Osteoblast (primary cell): ENCODE results near the gene HDAC4. TPM values are rescaled to one million over a fixed set of nuclear protein-coding genes. Genes with fewer than 3 reads are reported as not detected.
A peak's percentile ranks its signal among the peaks of the same experiment; 100 is the strongest.

Source experiments
- DNase-seq: peaks from one replicate; pipeline ENCODE4 v3.0.0; 2011; ENCODE audit warnings: low spot score, mixed read lengths; ENCODE audit not compliant: insufficient read length; ENCODE audit errors: missing footprints
- H2AFZ ChIP-seq: 2 replicates; pipeline ENCODE4 v1.6.0; 2011; ENCODE audit warnings: mild to moderate bottlenecking, low read length
- H3K27ac ChIP-seq: 2 replicates; pipeline ENCODE4 v1.5.1; 2011; ENCODE audit warnings: mild to moderate bottlenecking, low read depth, low read length, moderate library complexity
- H3K27me3 ChIP-seq: 2 replicates; pipeline ENCODE4 v1.6.0; 2012; ENCODE audit warnings: mild to moderate bottlenecking, control low read depth, inconsistent platforms, low read length, moderate library complexity; ENCODE audit not compliant: insufficient read depth
- H3K36me3 ChIP-seq: 2 replicates; pipeline ENCODE4 v1.5.1; 2011; ENCODE audit warnings: mild to moderate bottlenecking, low read length, control low read depth, moderate library complexity; ENCODE audit not compliant: insufficient read depth
- H3K4me1 ChIP-seq: 2 replicates; pipeline ENCODE4 v1.5.1; 2011; ENCODE audit warnings: mild to moderate bottlenecking, low read length, control low read depth, moderate library complexity; ENCODE audit not compliant: insufficient read depth
- H3K4me2 ChIP-seq: 2 replicates; pipeline ENCODE4 v1.6.0; 2011; ENCODE audit warnings: mild to moderate bottlenecking, low read length; ENCODE audit not compliant: insufficient read depth
- H3K4me3 ChIP-seq: fragments of 200-600 bp; sonication (generic); 3 replicates; pipeline ENCODE4 v1.5.1; 2012; ENCODE audit warnings: mild to moderate bottlenecking, low read length, inconsistent platforms; ENCODE audit not compliant: insufficient read depth
- H3K79me2 ChIP-seq: 2 replicates; pipeline ENCODE4 v1.6.0; 2012; ENCODE audit warnings: mild to moderate bottlenecking, low read length, control low read depth, inconsistent platforms; ENCODE audit not compliant: insufficient read depth
- H3K9me3 ChIP-seq: 2 replicates; pipeline ENCODE4 v1.5.1; 2011; ENCODE audit warnings: low read depth, low read length, control low read depth
- H4K20me1 ChIP-seq: 2 replicates; pipeline ENCODE4 v1.6.0; 2012; ENCODE audit warnings: mild to moderate bottlenecking, low read length, control low read depth; ENCODE audit not compliant: insufficient read depth
- total RNA-seq: library from RNA; depleted of rRNA; stranded (reverse); fragments of >200 nt; gene quantifications from 2 replicates; pipeline ENCODE4 v1.2.3, GENCODE V29; 2012
- TF ChIP-seq, protein P1 (sequence below): IDR thresholded peaks from 2 replicates; pipeline ENCODE4 v1.5.1; 2011; ENCODE audit warnings: mild to moderate bottlenecking, low read depth, low read length, moderate library complexity; ENCODE audit errors: extremely low read depth

Gene HDAC4
- total RNA-seq, 1 donor = 30.8 TPM

DNA sequence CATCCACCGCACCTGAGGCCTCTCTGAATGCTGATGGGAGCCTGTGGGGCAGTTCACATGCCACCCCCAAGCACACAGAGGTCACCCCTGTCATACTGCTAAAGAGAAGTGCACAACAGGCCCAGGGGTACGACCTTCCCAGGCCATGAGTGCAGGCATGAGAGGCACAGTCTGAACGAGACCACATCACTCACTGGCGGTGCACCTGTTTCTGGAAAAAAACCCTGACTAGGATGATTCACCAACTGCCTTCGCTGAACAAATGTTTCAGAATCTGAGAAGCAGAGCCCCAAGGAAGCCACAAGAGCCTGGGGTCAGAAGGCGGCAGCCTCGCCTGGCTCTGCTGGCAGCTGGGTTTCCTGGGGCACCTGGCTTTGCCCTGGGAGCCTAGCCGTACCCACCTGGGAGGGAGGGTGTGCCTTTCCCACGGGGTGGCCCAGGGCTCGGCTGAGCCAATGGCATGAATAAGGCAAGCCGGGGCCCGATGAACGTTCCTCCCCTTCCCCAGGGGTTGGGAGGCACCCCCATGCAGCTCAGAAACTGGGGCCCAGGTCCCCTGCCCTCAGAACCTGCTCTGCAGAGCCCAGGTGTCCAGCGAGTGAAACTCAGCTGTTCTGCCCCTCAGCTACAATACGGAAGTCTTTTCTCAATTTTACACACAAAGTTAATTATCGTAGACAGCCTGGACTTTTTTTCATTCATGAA is 73.8 kb downstream of the HDAC4 start:
- H4K20me1 ChIP-seq = peaks cover 3% of the 10 kb centered on the region

DNA sequence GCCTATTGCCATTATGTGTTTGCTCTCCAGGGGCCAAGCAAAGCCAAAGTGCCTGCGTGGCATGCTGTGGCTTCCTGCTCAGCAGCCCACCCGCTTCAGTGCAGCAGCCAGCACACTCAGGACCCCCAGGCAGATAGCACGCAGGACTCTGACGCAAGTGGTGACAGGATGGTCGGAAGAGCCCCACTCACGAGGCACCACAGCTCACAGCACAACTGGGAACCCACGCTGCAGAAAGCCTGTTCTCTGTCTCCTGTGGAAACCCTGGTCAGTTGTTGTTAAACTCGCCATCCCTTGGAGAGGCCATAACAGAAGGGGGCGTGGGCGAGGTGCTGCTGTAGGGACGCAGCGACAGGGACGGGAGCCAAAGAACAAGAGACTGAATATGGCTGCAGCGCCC is 76.4 kb downstream of the HDAC4 start:
- TF ChIP-seq, protein P1, sequence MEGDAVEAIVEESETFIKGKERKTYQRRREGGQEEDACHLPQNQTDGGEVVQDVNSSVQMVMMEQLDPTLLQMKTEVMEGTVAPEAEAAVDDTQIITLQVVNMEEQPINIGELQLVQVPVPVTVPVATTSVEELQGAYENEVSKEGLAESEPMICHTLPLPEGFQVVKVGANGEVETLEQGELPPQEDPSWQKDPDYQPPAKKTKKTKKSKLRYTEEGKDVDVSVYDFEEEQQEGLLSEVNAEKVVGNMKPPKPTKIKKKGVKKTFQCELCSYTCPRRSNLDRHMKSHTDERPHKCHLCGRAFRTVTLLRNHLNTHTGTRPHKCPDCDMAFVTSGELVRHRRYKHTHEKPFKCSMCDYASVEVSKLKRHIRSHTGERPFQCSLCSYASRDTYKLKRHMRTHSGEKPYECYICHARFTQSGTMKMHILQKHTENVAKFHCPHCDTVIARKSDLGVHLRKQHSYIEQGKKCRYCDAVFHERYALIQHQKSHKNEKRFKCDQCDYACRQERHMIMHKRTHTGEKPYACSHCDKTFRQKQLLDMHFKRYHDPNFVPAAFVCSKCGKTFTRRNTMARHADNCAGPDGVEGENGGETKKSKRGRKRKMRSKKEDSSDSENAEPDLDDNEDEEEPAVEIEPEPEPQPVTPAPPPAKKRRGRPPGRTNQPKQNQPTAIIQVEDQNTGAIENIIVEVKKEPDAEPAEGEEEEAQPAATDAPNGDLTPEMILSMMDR = no peak
- peaks cover 3% of the 10 kb centered on the region for H4K20me1 ChIP-seq

More for the DNA sequence above, 73.8 kb downstream of the HDAC4 start:
- H3K27me3 ChIP-seq = no peaks in the 10 kb centered on the region
- H3K27ac ChIP-seq = no peak overlapping the region
- no peak overlapping the region for H2AFZ ChIP-seq
- H3K79me2 ChIP-seq = peaks cover 23% of the 10 kb centered on the region
- no peaks in the 10 kb centered on the region for H3K36me3 ChIP-seq
- TF ChIP-seq, protein P1 = no peak
- no peak overlapping the region for H3K4me2 ChIP-seq
- peaks cover 13% of the 10 kb centered on the region for H3K4me1 ChIP-seq
- no peak for DNase-seq
- H3K9me3 ChIP-seq = no peaks in the 10 kb centered on the region
- no peak overlapping the region for H3K4me3 ChIP-seq

DNA sequence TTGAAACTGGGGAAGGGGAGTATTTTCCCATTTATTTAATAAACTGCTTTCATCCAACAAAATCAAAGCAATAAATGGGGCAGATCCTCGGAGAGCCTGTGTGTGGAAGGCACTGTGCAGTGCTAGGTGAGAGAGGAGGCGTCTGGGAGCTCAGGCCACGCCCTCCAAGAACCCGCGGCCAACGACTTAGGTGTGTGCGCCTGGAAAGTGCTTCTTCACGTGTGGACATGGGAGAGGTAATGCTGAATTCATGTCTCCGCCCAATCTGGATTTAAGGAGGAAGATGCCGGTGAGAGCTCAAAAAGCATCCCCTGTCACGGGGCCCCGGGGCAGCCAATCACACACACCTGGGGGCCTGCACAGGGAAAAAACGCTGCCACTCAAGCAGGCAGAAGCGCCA is 77.4 kb downstream of the HDAC4 start:
- TF ChIP-seq, protein P1 = no peak
- Histone ChIP-seq H4K20me1 (peaks cover 3% of the 10 kb centered on the region), H3K27me3 (no peaks in the 10 kb centered on the region), H2AFZ (no peak overlapping the region), H3K4me2 (no peak overlapping the region), H3K79me2 (peaks cover 9% of the 10 kb centered on the region), H3K27ac (no peak overlapping the region), H3K4me3 (no peak overlapping the region), H3K36me3 (no peaks in the 10 kb centered on the region), H3K4me1 (peaks cover 10% of the 10 kb centered on the region), H3K9me3 (no peaks in the 10 kb centered on the region)
- no peak for DNase-seq

More for the DNA sequence above, 76.4 kb downstream of the HDAC4 start:
- no peak overlapping the region for H3K27ac ChIP-seq
- peaks cover 9% of the 10 kb centered on the region for H3K79me2 ChIP-seq
- no peaks in the 10 kb centered on the region for H3K27me3 ChIP-seq
- H3K4me3 ChIP-seq = no peak overlapping the region
- H2AFZ ChIP-seq = no peak overlapping the region
- no peaks in the 10 kb centered on the region for H3K36me3 ChIP-seq
- H3K9me3 ChIP-seq = no peaks in the 10 kb centered on the region
- peaks cover 13% of the 10 kb centered on the region for H3K4me1 ChIP-seq
- no peak overlapping the region for H3K4me2 ChIP-seq
- no peak for DNase-seq

DNA sequence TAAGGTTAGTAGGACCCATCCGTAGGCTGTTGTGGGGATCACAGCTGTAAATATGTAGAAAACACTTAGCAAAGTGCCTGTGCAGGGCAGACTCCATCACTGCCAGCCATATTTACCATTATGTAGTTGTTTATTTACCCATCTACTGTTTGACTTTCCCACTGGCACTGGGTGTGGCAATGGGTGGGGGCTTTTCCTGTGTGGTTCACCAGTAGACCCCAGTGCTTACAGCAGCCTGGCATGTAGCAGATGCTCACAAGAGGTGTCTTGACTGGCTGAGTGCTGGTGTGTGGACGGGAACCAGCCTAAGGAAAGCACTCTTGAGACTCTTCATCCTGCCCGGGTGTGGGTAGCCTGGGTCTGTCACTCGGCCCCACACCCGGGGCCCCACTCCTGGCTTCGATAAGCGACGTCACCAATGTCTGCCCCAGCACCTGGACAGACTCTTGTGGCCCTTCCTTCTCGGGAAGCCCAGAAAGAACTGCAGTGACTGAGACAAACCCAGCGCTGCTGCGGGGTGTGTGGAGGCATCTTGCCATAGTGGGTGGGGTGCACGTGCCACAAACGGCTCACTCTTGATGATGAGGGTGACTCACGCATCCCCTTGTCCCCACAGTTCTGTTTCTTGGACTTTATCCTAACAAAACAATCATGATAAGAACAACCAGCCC is 78.3 kb downstream of the HDAC4 start:
- Histone ChIP-seq H3K4me2 (no peak overlapping the region), H3K4me3 (no peak overlapping the region), H3K27me3 (no peaks in the 10 kb centered on the region), H3K4me1 (peaks cover 12% of the 10 kb centered on the region), H3K9me3 (no peaks in the 10 kb centered on the region), H4K20me1 (peaks cover 3% of the 10 kb centered on the region), H2AFZ (no peak overlapping the region), H3K27ac (no peak overlapping the region), H3K36me3 (no peaks in the 10 kb centered on the region), H3K79me2 (peaks cover 16% of the 10 kb centered on the region)
- TF ChIP-seq, protein P1 = no peak
- DNase-seq = peak; percentile 89
